ENCODE results near the gene SCRG1.

- TF ChIP-seq CTCF (IDR thresholded peaks at IDR 0.05; ENCODE audit: low read depth, low read length), result no peak
- TF ChIP-seq EZH2phosphoT487 (IDR thresholded peaks at IDR 0.05; ENCODE audit: low read depth), result no peak
Measured at GRCh38 chr4:173433447-173433846, 34.5 kb upstream of the SCRG1 start.

Data from OCI-LY3 (cell line).